KMS-11 (cell line): ENCODE measurements around the gene CSRP1.

Experiments used
- H2AFZ ChIP-seq: fragments of 200-600 bp; sonication (generic); 2 replicates; pipeline ENCODE4 v1.6.1; 2016; ENCODE audit warnings: antibody characterized with exemption, mixed run types, low read depth
- H3K27ac ChIP-seq: fragments of 200-600 bp; sonication (generic); 2 replicates; pipeline ENCODE4 v1.6.1; 2016; ENCODE audit warnings: mild to moderate bottlenecking, mixed run types
- H3K27me3 ChIP-seq: fragments of 200-600 bp; sonication (generic); 2 replicates; pipeline ENCODE4 v1.6.1; 2017; ENCODE audit warnings: mild to moderate bottlenecking, low read depth, mixed run types, moderate library complexity; ENCODE audit not compliant: insufficient read depth
- H3K36me3 ChIP-seq: fragments of 200-600 bp; sonication (generic); 2 replicates; pipeline ENCODE4 v1.6.1; 2017; ENCODE audit warnings: mild to moderate bottlenecking, mixed run types; ENCODE audit not compliant: insufficient read depth
- H3K4me1 ChIP-seq: fragments of 200-600 bp; sonication (generic); 2 replicates; pipeline ENCODE4 v1.6.1; 2016; ENCODE audit warnings: mild to moderate bottlenecking, low read depth, mixed run types; ENCODE audit not compliant: poor library complexity, severe bottlenecking
- H3K4me2 ChIP-seq: fragments of 200-600 bp; sonication (generic); 2 replicates; pipeline ENCODE4 v1.7.0; 2016; ENCODE audit warnings: mild to moderate bottlenecking, mixed run types
- H3K4me3 ChIP-seq: fragments of 200-600 bp; sonication (generic); IDR thresholded peaks from 2 replicates; pipeline ENCODE4 v1.6.1; 2017; ENCODE audit warnings: low read depth, low read length, mixed read lengths; ENCODE audit not compliant: insufficient read depth
- H3K79me2 ChIP-seq: fragments of 200-600 bp; sonication (generic); 2 replicates; pipeline ENCODE4 v1.6.1; 2016; ENCODE audit warnings: low read depth, mixed run types; ENCODE audit not compliant: insufficient read depth
- H3K9ac ChIP-seq: fragments of 200-600 bp; sonication (generic); 2 replicates; pipeline ENCODE4 v1.6.1; 2016; ENCODE audit warnings: mild to moderate bottlenecking, mixed run types
- H4K20me1 ChIP-seq: fragments of 200-600 bp; sonication (generic); 2 replicates; pipeline ENCODE4 v1.6.1; 2016; ENCODE audit warnings: mild to moderate bottlenecking, mixed run types; ENCODE audit not compliant: insufficient read depth
- CTCF ChIP-seq: fragments of 200-600 bp; sonication (generic); conservative IDR thresholded peaks from 2 replicates; pipeline ENCODE4 v1.6.1; 2017; ENCODE audit warnings: low read depth, mild to moderate bottlenecking, antibody characterized with exemption, low read length, moderate library complexity, mixed read lengths

The CSRP1 gene

GRCh38 chr1:201445310-201445709 lies 61.6 kb downstream of the CSRP1 start:
- TF ChIP-seq CTCF = no peak
- Histone ChIP-seq H3K4me2 (no peak overlapping the region), H3K9ac (no peak overlapping the region), H3K79me2 (no peaks in the 10 kb centered on the region), H3K4me3 (no peak overlapping the region), H2AFZ (no peak overlapping the region), H3K4me1 (peaks cover 3% of the 10 kb centered on the region), H3K27ac (no peak overlapping the region), H3K36me3 (no peaks in the 10 kb centered on the region), H3K27me3 (no peaks in the 10 kb centered on the region), H4K20me1 (no peaks in the 10 kb centered on the region)

GRCh38 chr1:201444792-201445191 lies 62.1 kb downstream of the CSRP1 start:
- Histone ChIP-seq H3K79me2 (no peaks in the 10 kb centered on the region), H3K4me1 (peaks cover 3% of the 10 kb centered on the region), H3K4me3 (no peak overlapping the region), H2AFZ (no peak overlapping the region), H3K36me3 (no peaks in the 10 kb centered on the region), H3K27me3 (no peaks in the 10 kb centered on the region), H3K4me2 (no peak overlapping the region), H3K27ac (no peak overlapping the region), H4K20me1 (no peaks in the 10 kb centered on the region), H3K9ac (no peak overlapping the region)
- no peak for TF ChIP-seq CTCF

GRCh38 chr1:201443747-201444146 lies 63.2 kb downstream of the CSRP1 start:
- H3K4me2 ChIP-seq = no peak overlapping the region
- H3K9ac ChIP-seq = no peak overlapping the region
- H3K4me3 ChIP-seq = no peak overlapping the region
- no peaks in the 10 kb centered on the region for H3K36me3 ChIP-seq
- H3K27ac ChIP-seq = no peak overlapping the region
- no peaks in the 10 kb centered on the region for H4K20me1 ChIP-seq
- peaks cover 3% of the 10 kb centered on the region for H3K4me1 ChIP-seq
- no peaks in the 10 kb centered on the region for H3K27me3 ChIP-seq
- no peak for TF ChIP-seq CTCF
- no peaks in the 10 kb centered on the region for H3K79me2 ChIP-seq
- no peak overlapping the region for H2AFZ ChIP-seq

- H3K4me3 ChIP-seq = no peak overlapping the region
- peaks cover 3% of the 10 kb centered on the region for H3K4me1 ChIP-seq
- no peaks in the 10 kb centered on the region; the same call in 1 of the 2 replicates for H3K27me3 ChIP-seq
- TF ChIP-seq CTCF = no peak
- no peak overlapping the region for H3K27ac ChIP-seq
- H3K4me2 ChIP-seq = no peak overlapping the region
- no peak overlapping the region for H2AFZ ChIP-seq
- H3K9ac ChIP-seq = no peak overlapping the region
- H3K79me2 ChIP-seq = no peaks in the 10 kb centered on the region
- no peaks in the 10 kb centered on the region for H4K20me1 ChIP-seq
- H3K36me3 ChIP-seq = no peaks in the 10 kb centered on the region
These were observed 70.0 kb downstream of the CSRP1 start for GRCh38 chr1:201436969-201437368.

GRCh38 chr1:201436393-201436792 lies 70.5 kb downstream of the CSRP1 start:
- Histone ChIP-seq H3K79me2 (no peaks in the 10 kb centered on the region), H3K4me1 (peaks cover 3% of the 10 kb centered on the region), H3K27ac (no peak overlapping the region), H3K4me2 (no peak overlapping the region), H2AFZ (peak overlapping the region; percentile 20; the same call in 1 of the 2 replicates), H3K9ac (no peak overlapping the region), H3K27me3 (no peaks in the 10 kb centered on the region; the same call in 1 of the 2 replicates), H4K20me1 (no peaks in the 10 kb centered on the region), H3K4me3 (no peak overlapping the region), H3K36me3 (no peaks in the 10 kb centered on the region)
- TF ChIP-seq CTCF = no peak
